Activated T-helper 1 cell treated with anti-CD3 and anti-CD28 coated beads, Interleukin-2, amount 50 U/mL, for 16 hours (primary cell): ENCODE data around the gene HTT.
"Not testable (repeated sequence)": the region's sequence is repeated elsewhere in the genome, so short reads cannot be mapped to it uniquely, and the experiment has no call there.

Source experiments
- DNase-seq, 2 donors: peaks; one replicate each; pipeline ENCODE4 v3.0.0-alpha.2; 2020; ENCODE audit warnings: low read depth in 1 of 2, low spot score in 1 of 2

Gene HTT

DNA sequence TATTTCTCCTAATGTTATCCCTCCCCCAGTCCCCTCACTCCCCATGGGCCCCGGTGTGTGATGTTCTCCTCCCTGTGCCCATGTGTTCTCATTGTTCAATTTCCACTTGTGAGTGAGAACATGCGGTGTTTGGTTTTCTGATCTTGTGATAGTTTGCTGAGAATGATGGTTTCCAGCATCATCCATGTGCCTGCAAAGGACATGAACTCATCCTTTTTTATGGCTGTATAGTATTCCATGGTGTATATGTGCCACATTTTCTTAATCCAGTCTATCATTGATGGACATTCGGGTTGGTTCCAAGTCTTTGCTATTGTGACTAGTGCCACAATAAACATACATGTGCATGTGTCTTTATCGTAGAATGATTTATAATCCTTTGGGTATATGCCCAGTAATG, 86.6 kb downstream of the HTT start:
- not testable (repeated sequence) for DNase-seq

GRCh38 chr4:3166434-3166833, 92.0 kb downstream of the HTT start:
- DNase-seq, result not testable (repeated sequence)

DNA sequence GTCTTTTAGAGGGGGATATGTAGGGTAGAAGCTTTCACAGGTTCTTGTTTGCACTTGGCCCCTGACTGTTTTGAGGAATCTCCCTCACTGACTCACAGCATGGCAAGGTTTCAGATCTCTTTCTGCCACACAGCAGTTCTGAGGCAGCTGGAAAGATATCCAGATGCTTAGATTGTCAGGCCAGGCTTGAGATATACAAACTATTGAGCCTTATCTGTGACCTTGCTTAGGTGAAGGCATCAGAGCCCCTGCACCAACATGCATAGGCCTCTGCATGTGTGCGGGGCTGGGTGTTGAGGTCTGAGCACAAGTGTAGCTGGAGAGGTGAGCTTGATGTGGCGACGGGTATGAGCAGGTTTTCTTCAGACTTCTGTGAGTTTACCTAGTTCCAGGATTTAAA, 93.5 kb downstream of the HTT start:
- no peak for DNase-seq

- DNase-seq, result no peak
Measured at GRCh38 chr4:3174371-3175338, 100.2 kb downstream of the HTT start.

- no peak for DNase-seq
Measured at GRCh38 chr4:3176367-3177229, 102.1 kb downstream of the HTT start.

GRCh38 chr4:3177426-3177825, 102.9 kb downstream of the HTT start:
- DNase-seq, result no peak

DNA sequence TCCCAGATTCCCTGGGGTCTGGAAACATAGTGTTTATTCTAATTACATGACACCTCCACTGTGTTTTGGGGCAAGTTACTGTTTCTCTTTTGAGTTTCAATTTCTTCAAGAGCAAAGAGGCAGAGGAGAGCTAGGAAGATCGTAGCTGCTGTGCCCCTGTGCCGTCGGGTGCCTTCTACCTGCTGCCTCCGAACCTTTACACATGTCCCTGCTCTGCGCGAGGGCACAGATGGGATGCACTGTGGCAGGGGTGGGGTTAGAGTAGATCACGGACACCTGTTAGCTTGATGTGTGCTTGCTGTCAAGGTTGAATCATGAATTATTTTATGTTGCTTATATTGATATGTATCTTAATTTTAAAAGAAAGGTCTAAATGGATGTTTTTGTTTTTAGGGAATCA, 103.4 kb downstream of the HTT start:
- DNase-seq, result no peak

GRCh38 chr4:3178351-3178750, 103.9 kb downstream of the HTT start:
- no peak for DNase-seq

GRCh38 chr4:3179126-3179706, 104.7 kb downstream of the HTT start:
- DNase-seq, result no peak

DNA sequence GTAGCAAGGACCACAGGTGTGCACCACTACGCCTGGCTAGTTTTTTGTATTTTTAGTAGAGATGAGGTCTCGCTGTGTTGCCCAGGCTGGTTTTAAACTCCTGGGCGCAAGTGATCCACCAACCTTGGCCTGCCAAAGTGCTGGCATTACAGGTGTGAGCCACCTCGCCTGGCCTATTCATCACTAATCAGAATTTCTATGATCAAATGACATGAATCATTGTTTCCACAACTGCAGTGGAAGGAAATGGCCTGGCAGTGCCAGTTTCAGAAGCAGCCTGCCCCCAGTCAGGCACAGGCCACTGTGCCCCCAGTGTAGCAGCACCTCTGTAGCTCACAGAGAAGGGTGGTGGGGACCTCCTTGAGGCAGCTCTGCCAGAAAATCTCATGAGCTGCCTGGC, 108.5 kb downstream of the HTT start:
- DNase-seq, result no peak

GRCh38 chr4:3184725-3185124, 110.2 kb downstream of the HTT start:
- no peak for DNase-seq

- no peak for DNase-seq
Measured at GRCh38 chr4:3186609-3187008, 112.1 kb downstream of the HTT start.

- no peak for DNase-seq
Measured at GRCh38 chr4:3188118-3188517, 113.6 kb downstream of the HTT start.

DNA sequence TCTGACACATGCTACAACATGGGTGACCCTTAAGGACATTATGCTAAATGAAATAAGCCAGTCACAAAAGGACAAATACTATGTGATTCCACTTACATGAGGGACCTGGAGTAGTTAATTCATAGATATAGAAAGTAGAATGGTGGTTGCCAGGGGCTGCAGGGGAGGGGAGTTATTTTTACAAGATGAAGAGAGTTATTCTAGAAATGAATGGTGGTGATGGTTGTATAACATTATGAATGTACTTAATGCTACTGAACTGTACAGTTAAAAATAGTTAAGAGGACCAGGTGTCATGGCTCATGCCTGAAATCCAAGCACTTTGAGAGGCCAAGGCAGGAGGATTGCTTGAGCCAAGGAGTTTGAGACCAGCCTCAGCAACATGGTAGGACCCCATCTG, 115.0 kb downstream of the HTT start:
- DNase-seq, result no peak

- no peak for DNase-seq
Measured at GRCh38 chr4:3190549-3190948, 116.1 kb downstream of the HTT start.

GRCh38 chr4:3192188-3192587, 117.7 kb downstream of the HTT start:
- no peak for DNase-seq

- DNase-seq, result no peak
Measured at GRCh38 chr4:3192827-3193226, 118.3 kb downstream of the HTT start.

GRCh38 chr4:3193531-3194203, 119.2 kb downstream of the HTT start:
- DNase-seq, result no peak

- no peak for DNase-seq
Measured at GRCh38 chr4:3196670-3197359, 122.3 kb downstream of the HTT start.

DNA sequence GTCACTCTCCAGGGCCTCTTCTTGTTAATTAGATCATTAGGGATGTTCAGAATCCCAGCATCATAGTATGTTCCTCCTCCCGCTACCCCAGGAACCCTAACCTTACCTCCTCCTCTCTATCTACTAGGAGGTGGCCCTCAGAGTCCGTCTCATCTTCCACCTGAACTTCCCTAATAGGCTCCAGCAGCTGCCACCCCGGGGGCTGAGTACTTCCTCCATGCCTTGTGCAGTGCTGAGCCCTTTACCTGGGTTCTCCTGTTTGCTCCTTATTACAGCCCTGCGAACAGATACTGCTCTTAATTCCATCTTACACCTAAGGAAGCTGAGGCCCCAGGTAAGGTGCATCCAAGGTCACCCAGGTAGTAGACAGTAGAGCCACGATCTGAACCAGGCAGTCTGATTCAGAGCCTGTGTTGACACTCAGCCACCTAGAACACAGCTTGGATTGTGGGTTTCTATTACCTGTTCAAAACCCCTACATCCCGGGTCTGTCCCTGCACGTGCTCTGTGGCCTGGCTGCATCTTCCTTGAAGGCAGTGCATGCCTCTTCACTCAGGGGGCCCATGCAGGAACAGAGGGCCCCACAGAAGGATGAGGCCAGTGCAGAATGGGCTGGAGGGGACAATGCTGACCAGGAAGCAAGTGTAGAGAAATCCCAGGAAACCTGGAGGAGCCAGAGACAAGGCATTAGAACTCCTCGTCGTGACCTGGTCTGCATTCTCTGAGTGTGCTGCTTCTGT, 123.1 kb downstream of the HTT start:
- no peak for DNase-seq
